ENCODE data around the gene TCERG1L.

GRCh38 chr10:131198843-131199242 is 112.7 kb downstream of the TCERG1L start:
- no peak for TF ChIP-seq GATA3 (IDR thresholded peaks at IDR 0.05; ENCODE audit: low read depth, low read length)
- TF ChIP-seq GATA2 (IDR thresholded peaks at IDR 0.05; ENCODE audit: low read depth, low read length), result no peak
